NCI-H460 (cell line): Measurements from ENCODE around the gene CCDC184. TPM values are rescaled to one million over a fixed set of nuclear protein-coding genes. Genes with fewer than 3 reads are reported as not detected.

ENCODE experiments used
- DNase-seq: peaks from one replicate; pipeline ENCODE4 v3.0.0-alpha.2; 2016; ENCODE audit warnings: low read depth; ENCODE audit errors: extremely low read depth
- total RNA-seq: library from RNA; depleted of rRNA; stranded (reverse); fragments of >200 nt; shearing (Covaris generic); gene quantifications from 2 replicates; pipeline ENCODE4 v1.2.3, GENCODE V29; 2014

The CCDC184 gene
- total RNA-seq, 1 experiment from 2014 or later: 0.45 TPM

DNA sequence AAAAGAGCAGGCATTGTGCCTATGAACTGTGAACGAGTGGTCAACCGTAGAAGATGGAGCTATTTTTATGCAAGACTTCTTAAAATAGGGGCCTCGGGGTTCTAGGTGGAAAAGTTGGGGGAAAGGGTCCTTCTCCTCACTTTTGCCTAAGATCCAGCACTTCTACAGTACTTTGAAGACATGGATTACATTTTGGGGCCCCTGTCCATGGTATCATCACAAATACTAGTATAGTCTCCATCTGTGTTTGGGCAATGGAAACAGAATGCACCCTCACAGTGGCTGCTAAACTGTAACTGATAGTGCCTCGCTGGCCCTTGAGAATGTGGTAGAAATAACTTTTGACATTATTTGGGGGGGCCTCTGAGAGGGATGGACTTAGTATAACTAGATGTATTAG, 5.5 kb upstream of the CCDC184 start:
- no peak for DNase-seq

GRCh38 chr12:48179466-48179865, 4.0 kb upstream of the CCDC184 start:
- DNase-seq: no peak

DNA sequence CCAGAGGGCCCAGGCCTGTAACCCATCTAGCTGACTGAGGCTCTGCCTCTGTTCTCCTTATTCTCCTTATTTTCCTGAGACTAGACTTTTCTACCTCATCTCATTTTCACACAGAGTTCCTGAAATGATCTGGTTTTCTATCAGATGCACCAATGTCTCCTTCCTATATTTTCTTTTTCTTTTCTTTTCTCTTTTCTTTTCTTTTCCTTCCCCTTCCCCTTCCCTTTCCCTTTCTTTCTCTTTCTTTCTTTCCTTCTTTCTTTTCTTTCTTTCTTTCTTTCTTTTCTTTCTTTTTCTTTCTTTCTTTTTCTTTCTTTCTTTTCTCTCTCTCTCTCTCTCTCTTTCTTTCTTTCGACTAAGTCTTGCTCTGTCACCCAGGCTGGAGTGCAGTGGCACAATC, 3.0 kb upstream of the CCDC184 start:
- no peak for DNase-seq

- no peak for DNase-seq
These were observed 2.5 kb upstream of the CCDC184 start for GRCh38 chr12:48180857-48181495.

DNA sequence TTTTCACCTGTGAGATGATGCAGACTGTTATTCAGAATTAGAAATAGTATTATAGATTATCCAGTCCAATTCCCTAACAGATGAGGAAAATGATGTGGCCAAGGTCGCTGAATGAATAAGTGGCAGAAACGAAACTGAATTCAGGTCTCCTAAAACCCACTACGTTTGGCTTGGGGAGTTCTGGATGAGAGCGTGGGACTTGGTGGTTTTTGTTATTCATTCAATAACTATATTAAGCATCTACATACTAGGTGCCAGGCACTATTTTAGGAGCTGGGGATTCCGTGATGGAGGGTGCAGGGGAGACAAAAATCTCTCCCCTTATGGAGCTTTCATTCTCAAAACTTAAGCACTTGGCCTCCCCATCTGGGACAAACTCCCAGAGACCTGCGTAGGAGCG, 813 bp upstream of the CCDC184 start:
- no peak for DNase-seq

GRCh38 chr12:48183876-48184548, 568 bp downstream of the CCDC184 start:
- no peak for DNase-seq

GRCh38 chr12:48184549-48184922, 1.1 kb downstream of the CCDC184 start:
- DNase-seq: no peak

DNA sequence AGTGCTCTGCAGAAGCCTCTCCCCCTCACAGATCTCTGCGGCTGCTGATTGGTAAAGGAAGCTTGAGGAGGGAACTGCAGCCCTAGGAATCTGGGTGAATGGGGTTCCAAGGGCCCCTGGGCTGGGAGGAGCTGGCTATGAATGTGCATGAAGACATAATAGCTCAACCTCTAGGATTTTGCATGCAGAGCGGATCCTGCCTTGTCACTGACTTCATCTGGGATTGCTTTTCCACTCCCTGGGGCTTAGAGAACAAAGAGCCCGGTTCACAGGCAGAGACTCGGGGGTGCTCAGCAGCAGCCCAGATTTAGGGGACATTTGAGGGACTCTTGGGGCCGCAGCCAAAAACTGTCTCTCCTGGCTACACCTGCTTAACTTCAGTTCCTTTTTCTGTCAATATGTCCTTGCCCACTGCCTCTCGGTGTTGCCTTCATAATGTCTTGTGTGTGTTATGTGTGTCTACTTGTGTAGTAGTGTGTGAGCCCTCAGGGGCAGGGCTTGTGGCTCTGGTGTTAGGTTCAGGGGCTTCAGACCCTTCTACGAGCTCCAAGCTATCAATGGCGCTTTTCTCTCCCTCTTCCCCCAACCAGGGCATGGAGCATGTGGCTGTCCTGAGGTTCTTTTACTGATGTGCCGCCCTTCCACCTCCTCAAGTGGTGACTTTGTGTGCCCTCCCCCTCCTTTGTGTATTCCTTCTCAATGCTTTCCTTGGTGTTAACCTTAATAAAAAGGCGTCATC, 1.9 kb downstream of the CCDC184 start:
- DNase-seq: no peak

- DNase-seq: no peak
These were observed 4.7 kb downstream of the CCDC184 start for GRCh38 chr12:48187916-48188695.

DNA sequence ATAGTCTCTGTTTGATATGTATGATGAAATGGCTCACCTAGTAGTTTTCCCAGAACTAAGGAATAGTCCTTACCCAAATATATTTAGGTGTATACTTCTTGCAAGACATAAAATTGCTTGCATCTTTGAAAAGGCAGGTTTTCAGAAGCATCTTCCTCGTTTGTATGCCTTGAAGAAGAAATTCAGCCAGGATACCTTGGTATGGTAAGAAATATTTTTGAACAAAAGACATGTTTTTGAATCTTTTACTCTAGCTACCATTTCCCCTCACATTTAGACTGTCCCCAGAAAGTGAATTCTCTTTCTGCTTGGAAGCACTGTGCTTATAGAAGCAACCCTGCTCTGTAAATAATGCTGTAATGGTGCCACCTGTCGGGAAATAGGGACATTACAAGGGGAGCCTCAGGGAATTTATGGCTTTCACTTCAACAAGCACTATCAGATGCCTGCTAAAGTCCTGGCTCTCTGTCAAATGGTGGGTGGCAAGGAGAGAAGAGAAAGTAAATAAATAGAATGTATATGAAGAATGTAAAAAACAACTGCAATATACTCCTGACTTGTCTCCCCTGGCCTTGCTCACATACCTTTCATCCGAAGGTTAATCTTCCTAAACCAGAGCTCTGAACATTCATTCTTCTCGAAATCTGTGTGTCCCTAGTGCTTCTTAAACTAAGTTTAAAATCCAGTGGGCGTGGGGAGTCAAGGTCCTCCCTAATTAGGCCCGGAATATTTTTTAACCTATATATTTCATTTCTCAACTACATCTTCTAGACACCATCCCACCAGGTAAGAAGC, 6.1 kb downstream of the CCDC184 start:
- peak; percentile 73 for DNase-seq

- no peak for DNase-seq
These were observed 7.7 kb downstream of the CCDC184 start for GRCh38 chr12:48191096-48191495.

DNA sequence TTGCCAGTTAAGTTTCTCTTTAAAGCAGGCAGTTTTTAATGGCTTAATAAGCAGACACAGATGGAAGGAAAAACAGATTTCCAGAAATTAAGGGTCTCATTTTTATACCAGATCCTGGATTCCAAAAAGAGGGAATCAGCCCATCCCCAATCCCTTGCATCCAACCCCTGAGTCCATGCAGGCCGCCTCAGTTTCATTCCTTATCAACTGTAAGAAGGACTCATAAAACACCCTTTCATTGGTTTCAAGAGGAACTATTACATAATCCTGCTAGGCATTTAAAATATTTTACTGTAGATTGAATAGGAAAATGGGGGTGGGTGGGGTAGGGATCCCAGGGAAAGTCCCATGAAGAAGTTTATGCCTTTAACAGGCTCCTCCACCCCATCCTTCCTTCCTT, 9.4 kb downstream of the CCDC184 start:
- DNase-seq: no peak

DNA sequence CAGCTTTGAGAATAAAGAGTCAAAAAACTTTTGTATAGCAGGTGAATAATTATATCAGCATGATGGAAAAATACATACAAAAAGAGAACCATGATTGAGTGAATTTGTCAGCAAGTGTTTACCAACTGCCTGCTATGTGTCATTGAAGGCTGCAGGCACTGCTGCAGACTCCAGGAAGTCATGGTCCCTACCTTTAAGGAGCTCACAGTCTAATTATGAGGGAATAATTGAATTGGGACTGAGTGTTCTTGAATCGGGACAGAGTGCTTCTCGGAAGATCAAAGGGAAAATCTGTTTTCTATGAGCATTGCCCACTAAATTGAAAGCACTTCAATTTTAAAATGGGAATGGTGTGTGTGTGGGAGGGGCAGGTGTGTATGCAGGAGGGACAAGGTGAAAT, 10.2 kb downstream of the CCDC184 start:
- DNase-seq: no peak

- no peak for DNase-seq
These were observed 11.4 kb downstream of the CCDC184 start for GRCh38 chr12:48194799-48195201.

- peak; percentile 52 for DNase-seq
These were observed 14.1 kb downstream of the CCDC184 start for GRCh38 chr12:48197549-48197970.

DNA sequence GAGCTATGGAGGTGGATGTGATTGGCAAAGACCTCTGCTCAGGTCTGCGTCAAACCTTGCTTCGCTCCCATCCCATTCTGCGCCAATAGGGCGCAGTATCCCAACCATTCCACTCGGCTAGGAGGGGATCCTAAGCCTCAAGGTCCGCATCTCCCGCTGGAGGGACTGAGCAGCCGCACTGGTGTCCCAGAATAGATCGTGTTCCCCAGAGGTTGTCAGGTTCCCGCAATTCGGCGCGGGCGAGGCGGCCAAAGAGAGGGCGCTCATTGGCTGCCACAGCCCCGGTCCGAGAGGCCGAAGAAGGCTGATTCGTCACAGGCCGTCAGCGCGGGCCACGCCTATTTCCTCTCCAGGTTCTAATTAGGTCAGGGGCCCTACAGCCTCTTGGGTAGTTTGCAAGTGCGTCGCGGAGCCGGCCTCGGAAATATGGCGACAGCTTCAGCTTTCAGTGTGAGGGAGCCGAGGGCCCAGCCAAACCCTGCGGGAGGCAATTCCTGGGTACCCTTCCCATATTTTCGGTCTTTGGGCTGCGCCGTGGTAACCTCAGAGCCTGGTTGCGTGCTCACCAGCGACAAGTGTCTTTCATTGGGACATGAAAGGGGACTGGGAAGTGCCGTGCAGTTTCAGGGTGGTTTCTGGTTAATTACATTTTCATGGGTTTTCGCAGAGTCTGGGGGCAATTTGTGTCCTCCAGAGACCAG, 14.7 kb downstream of the CCDC184 start:
- peak; percentile 98 for DNase-seq

- DNase-seq: no peak
These were observed 15.2 kb downstream of the CCDC184 start for GRCh38 chr12:48198672-48198971.

DNA sequence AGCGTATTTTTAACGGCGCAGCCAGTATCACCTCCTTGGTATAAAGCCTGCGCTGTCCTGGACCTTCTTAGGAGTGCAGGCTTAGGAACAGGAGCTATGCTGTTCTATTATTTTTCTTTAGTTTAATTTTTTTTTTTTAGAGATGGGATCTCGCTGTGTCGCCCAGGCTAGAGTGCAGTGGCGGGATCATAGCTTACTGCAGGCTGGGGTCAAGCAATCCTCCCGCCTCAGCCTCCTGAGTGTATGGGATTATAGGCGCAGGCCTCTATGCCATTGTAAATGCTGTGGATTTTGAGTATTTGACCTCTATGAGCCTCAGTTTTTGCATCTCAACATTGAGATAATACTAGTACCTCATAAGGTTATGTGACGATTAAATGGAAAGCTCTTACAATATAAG, 15.5 kb downstream of the CCDC184 start:
- DNase-seq: no peak

- DNase-seq: no peak
These were observed 16.4 kb downstream of the CCDC184 start for GRCh38 chr12:48199774-48200221.

DNA sequence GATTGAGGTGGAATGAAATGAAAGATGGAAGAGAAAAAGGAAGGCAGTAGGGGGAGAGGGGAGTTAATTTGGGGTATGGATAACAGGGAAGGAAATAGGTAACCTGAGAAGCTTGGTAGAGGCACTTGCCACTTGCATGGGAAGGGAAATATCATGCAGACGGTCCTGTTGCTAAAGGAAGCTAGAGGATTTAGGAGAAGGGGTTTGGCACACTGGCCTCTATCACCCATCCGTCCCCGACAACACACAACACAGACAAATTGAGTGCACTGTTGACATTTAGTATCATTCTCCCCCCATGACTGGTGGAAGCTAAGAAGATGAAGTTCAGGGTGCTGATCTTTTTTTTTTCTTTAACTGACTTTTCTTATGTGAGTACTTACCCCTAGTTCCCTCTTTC, 17.6 kb downstream of the CCDC184 start:
- no peak for DNase-seq
